BE2C (cell line): Measurements from ENCODE around the gene C5orf58.

Experiments used
- DNase-seq: peaks from one replicate; pipeline ENCODE4 v3.0.0-alpha.2; 2020
- H3K27me3 ChIP-seq: fragments of 250-450 bp; sonication (Bioruptor Pico); 2 replicates; pipeline ENCODE4 v1.5.1; 2020; ENCODE audit warnings: mild to moderate bottlenecking
- H3K36me3 ChIP-seq: fragments of 250-450 bp; sonication (Bioruptor Pico); 2 replicates; pipeline ENCODE4 v1.5.1; 2020; ENCODE audit warnings: mild to moderate bottlenecking
- H3K4me1 ChIP-seq: fragments of 250-450 bp; sonication (Bioruptor Pico); 2 replicates; pipeline ENCODE4 v1.5.1; 2020
- H3K4me3 ChIP-seq: 2 replicates; pipeline ENCODE4 v1.5.1; 2011; ENCODE audit warnings: low read depth, low read length
- H3K9me3 ChIP-seq: fragments of 250-450 bp; sonication (Bioruptor Pico); 2 replicates; pipeline ENCODE4 v1.5.1; 2020
- TF ChIP-seq, protein P1 (sequence below): IDR thresholded peaks from 2 replicates; pipeline ENCODE4 v1.5.1; 2012; ENCODE audit warnings: mild to moderate bottlenecking, low read depth, low read length

C5orf58 gene

GRCh38 chr5:170286386-170286925, 53.7 kb downstream of the C5orf58 start:
- Histone ChIP-seq H3K36me3 (no peaks in the 10 kb centered on the region), H3K9me3 (no peaks in the 10 kb centered on the region), H3K4me3 (no peak overlapping the region), H3K27me3 (no peaks in the 10 kb centered on the region), H3K4me1 (no peaks in the 10 kb centered on the region)
- TF ChIP-seq, protein P1, sequence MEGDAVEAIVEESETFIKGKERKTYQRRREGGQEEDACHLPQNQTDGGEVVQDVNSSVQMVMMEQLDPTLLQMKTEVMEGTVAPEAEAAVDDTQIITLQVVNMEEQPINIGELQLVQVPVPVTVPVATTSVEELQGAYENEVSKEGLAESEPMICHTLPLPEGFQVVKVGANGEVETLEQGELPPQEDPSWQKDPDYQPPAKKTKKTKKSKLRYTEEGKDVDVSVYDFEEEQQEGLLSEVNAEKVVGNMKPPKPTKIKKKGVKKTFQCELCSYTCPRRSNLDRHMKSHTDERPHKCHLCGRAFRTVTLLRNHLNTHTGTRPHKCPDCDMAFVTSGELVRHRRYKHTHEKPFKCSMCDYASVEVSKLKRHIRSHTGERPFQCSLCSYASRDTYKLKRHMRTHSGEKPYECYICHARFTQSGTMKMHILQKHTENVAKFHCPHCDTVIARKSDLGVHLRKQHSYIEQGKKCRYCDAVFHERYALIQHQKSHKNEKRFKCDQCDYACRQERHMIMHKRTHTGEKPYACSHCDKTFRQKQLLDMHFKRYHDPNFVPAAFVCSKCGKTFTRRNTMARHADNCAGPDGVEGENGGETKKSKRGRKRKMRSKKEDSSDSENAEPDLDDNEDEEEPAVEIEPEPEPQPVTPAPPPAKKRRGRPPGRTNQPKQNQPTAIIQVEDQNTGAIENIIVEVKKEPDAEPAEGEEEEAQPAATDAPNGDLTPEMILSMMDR = no peak
- DNase-seq = no peak

DNA sequence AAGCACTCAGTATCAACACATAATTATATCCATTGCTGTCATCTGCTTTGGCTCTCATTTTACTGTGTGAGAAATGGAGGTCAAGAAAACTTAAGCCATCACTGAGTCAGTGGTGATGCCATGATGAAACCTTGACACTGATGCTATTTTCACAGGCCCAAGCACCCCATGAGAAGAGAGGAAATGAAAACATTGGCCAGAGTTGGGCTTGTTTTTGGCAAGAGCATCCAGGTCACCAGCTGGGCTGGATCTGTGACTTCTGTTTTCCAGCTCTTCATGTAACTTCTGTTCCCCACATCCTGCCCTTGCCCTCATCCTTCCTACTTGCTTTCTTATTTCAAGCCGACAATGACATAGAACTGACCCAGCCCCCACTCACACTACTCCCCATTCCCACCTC, 54.7 kb downstream of the C5orf58 start:
- H3K27me3 ChIP-seq = no peaks in the 10 kb centered on the region
- no peak for DNase-seq

GRCh38 chr5:170288151-170288550, 55.4 kb downstream of the C5orf58 start:
- Histone ChIP-seq H3K4me3 (no peak overlapping the region), H3K27me3 (peaks cover 3% of the 10 kb centered on the region; the same call in 1 of the 2 replicates), H3K9me3 (no peaks in the 10 kb centered on the region), H3K36me3 (no peaks in the 10 kb centered on the region), H3K4me1 (no peaks in the 10 kb centered on the region)
- TF ChIP-seq, protein P1 = no peak
- DNase-seq = no peak

More for the DNA sequence above, 54.7 kb downstream of the C5orf58 start:
- Histone ChIP-seq H3K4me1 (no peaks in the 10 kb centered on the region), H3K4me3 (no peak overlapping the region), H3K9me3 (no peaks in the 10 kb centered on the region), H3K36me3 (no peaks in the 10 kb centered on the region)
- TF ChIP-seq, protein P1 = no peak

DNA sequence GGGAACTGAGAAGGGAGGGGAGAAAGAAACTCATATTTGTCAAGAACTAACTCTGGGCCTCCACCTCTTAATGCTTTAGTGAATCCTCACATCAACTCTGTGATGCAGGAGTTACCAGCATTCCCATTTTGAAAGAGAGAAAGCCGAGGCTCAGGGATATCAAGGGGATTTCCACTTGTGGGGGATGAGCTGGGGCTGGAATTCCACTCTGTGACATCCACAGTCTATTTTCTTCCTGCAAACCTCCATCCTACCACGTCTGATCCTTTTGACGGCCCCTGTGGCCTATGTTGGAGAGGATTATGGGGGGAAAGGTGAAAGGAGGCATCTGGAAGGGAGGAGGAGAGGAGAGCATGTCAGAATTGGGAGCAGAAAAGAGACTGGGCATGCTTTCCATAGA, 55.8 kb downstream of the C5orf58 start:
- Histone ChIP-seq H3K36me3 (no peaks in the 10 kb centered on the region), H3K27me3 (peaks cover 5% of the 10 kb centered on the region; the same call in 1 of the 2 replicates), H3K4me1 (no peaks in the 10 kb centered on the region), H3K9me3 (no peaks in the 10 kb centered on the region), H3K4me3 (no peak overlapping the region)
- TF ChIP-seq, protein P1 = no peak
- DNase-seq = no peak

DNA sequence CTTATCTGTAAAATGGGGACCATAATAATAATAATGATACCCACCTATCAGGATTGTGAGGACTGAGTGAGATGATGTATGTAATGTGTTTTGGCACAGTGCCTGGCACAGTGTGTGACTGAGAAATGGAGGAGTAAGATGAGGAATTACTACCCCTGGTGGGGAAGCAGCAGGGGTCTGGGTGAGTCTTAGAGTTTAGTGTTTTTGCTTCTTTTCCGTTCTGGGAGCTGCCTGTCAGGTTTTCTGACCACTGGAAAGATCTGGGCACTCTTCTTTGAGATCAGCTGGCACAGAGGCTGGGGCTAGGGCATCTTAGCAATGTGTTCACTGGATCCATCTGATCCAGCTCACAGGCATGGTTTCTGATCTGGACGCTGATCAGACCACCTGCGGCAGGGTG, 56.3 kb downstream of the C5orf58 start:
- H3K4me1 ChIP-seq = no peaks in the 10 kb centered on the region
- TF ChIP-seq, protein P1 = no peak
- H3K9me3 ChIP-seq = no peaks in the 10 kb centered on the region
- peaks cover 5% of the 10 kb centered on the region; the same call in 1 of the 2 replicates for H3K27me3 ChIP-seq
- H3K36me3 ChIP-seq = no peaks in the 10 kb centered on the region
- no peak overlapping the region for H3K4me3 ChIP-seq
- DNase-seq = no peak

- peaks cover 5% of the 10 kb centered on the region; the same call in 1 of the 2 replicates for H3K27me3 ChIP-seq
- TF ChIP-seq, protein P1 = no peak
- no peaks in the 10 kb centered on the region for H3K9me3 ChIP-seq
- no peak for DNase-seq
- no peaks in the 10 kb centered on the region for H3K36me3 ChIP-seq
- no peaks in the 10 kb centered on the region for H3K4me1 ChIP-seq
- no peak overlapping the region for H3K4me3 ChIP-seq
These were observed 57.0 kb downstream of the C5orf58 start for GRCh38 chr5:170289764-170290163.
